ENCODE data around the gene HAPLN1. TPM values are rescaled to one million over a fixed set of nuclear protein-coding genes. Genes with fewer than 3 reads are reported as not detected.

Gene HAPLN1
- total RNA-seq, 1 donor from 2014 or later, result 1.6 TPM

DNA sequence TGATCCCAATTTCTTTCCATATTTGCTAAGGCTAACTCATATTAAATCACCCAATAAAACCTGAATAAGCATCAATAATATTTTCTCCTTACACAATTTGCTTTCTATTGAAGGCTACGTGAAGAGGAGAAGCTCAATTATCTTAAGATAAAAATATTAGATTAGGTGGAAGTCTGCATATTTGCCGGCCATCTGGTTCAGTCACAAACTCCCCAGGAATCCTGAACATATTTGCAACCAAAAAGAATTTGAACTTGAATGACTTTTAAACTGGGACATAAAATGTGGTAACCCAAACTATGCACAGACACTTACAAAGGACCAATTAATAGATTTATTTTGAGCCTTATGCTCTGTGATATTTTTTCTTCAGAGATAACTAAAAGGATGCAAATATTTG is 92.3 kb downstream of the HAPLN1 start:
- Histone ChIP-seq H3K36me3 (ENCODE audit: control insufficient read depth in 3 of 3, insufficient read depth in 3 of 3, low read length in 3 of 3) (no peaks in the 10 kb centered on the region), H3K27ac (ENCODE audit: low read depth, low read length) (no peak overlapping the region), H3K27me3 (ENCODE audit: control insufficient read depth in 3 of 3, insufficient read depth in 3 of 3, low read length in 3 of 3) (no peaks in the 10 kb centered on the region)

GRCh38 chr5:83614841-83615240 is 105.8 kb downstream of the HAPLN1 start:
- peaks cover 0 to 2% (median 0%) of the 10 kb centered on the region in 3 donors for H3K9me3 ChIP-seq (ENCODE audit: control insufficient read depth in 3 of 3, low read length in 3 of 3)
- no peak overlapping the region for H3K9ac ChIP-seq (ENCODE audit: low read depth in 1 of 3, low read length in 3 of 3)
- no peaks in the 10 kb centered on the region for H3K4me1 ChIP-seq (ENCODE audit: control insufficient read depth in 3 of 3, insufficient read depth in 3 of 3, low read length in 3 of 3)
- H3K27me3 ChIP-seq (ENCODE audit: control insufficient read depth in 3 of 3, insufficient read depth in 3 of 3, low read length in 3 of 3), result no peaks in the 10 kb centered on the region
- no peaks in the 10 kb centered on the region for H3K36me3 ChIP-seq (ENCODE audit: control insufficient read depth in 3 of 3, insufficient read depth in 3 of 3, low read length in 3 of 3)
- no peak overlapping the region for H3K27ac ChIP-seq (ENCODE audit: low read depth, low read length)
- H3K4me3 ChIP-seq (ENCODE audit: low read length in 3 of 3), result no peak overlapping the region

More for the DNA sequence above, 92.3 kb downstream of the HAPLN1 start:
- H3K4me1 ChIP-seq (ENCODE audit: control insufficient read depth in 3 of 3, insufficient read depth in 3 of 3, low read length in 3 of 3), result no peaks in the 10 kb centered on the region
- no peak overlapping the region for H3K4me3 ChIP-seq (ENCODE audit: low read length in 3 of 3)
- H3K9me3 ChIP-seq (ENCODE audit: control insufficient read depth in 3 of 3, low read length in 3 of 3), result peaks cover 0 to 2% (median 0%) of the 10 kb centered on the region in 3 donors
- H3K9ac ChIP-seq (ENCODE audit: low read depth in 1 of 3, low read length in 3 of 3), result no peak overlapping the region

DNA sequence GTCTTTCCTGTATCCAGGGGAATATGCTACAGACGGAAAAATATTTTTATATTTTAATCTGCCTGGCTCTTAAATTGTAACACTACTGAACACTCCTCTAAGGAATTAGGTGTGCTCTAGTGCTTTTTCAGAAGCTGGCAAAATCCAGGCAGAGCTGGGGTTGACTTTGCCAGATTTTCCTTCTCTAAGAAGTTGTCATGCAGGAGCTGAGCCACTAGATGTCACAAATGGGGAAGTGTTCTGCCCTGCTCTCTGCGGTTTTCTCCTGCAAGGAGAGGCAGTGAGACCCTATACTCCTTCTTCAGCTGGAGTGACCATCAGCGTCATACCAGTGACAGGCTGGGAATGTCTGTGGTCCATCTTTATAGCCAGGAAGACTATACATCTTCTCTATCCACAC is 112.5 kb downstream of the HAPLN1 start:
- Histone ChIP-seq H3K4me3 (ENCODE audit: low read length in 3 of 3) (no peak overlapping the region), H3K36me3 (ENCODE audit: control insufficient read depth in 3 of 3, insufficient read depth in 3 of 3, low read length in 3 of 3) (no peaks in the 10 kb centered on the region), H3K9ac (ENCODE audit: low read depth in 1 of 3, low read length in 3 of 3) (no peak overlapping the region), H3K27me3 (ENCODE audit: control insufficient read depth in 3 of 3, insufficient read depth in 3 of 3, low read length in 3 of 3) (no peaks in the 10 kb centered on the region), H3K9me3 (ENCODE audit: control insufficient read depth in 3 of 3, low read length in 3 of 3) (peaks cover 0 to 2% (median 0%) of the 10 kb centered on the region in 3 donors), H3K27ac (ENCODE audit: low read depth, low read length) (no peak overlapping the region), H3K4me1 (ENCODE audit: control insufficient read depth in 3 of 3, insufficient read depth in 3 of 3, low read length in 3 of 3) (no peaks in the 10 kb centered on the region)

GRCh38 chr5:83595217-83595616 is 125.4 kb downstream of the HAPLN1 start:
- Histone ChIP-seq H3K36me3 (ENCODE audit: control insufficient read depth in 3 of 3, insufficient read depth in 3 of 3, low read length in 3 of 3) (no peaks in the 10 kb centered on the region), H3K4me3 (ENCODE audit: low read length in 3 of 3) (no peak overlapping the region), H3K27ac (ENCODE audit: low read depth, low read length) (no peak overlapping the region)

GRCh38 chr5:83590966-83591365 is 129.7 kb downstream of the HAPLN1 start:
- Histone ChIP-seq H3K36me3 (ENCODE audit: control insufficient read depth in 3 of 3, insufficient read depth in 3 of 3, low read length in 3 of 3) (no peaks in the 10 kb centered on the region), H3K4me1 (ENCODE audit: control insufficient read depth in 3 of 3, insufficient read depth in 3 of 3, low read length in 3 of 3) (no peaks in the 10 kb centered on the region), H3K27ac (ENCODE audit: low read depth, low read length) (no peak overlapping the region), H3K4me3 (ENCODE audit: low read length in 3 of 3) (no peak overlapping the region), H3K9me3 (ENCODE audit: control insufficient read depth in 3 of 3, low read length in 3 of 3) (no peaks in the 10 kb centered on the region), H3K27me3 (ENCODE audit: control insufficient read depth in 3 of 3, insufficient read depth in 3 of 3, low read length in 3 of 3) (no peaks in the 10 kb centered on the region), H3K9ac (ENCODE audit: low read depth in 1 of 3, low read length in 3 of 3) (no peak overlapping the region)

More at GRCh38 chr5:83595217-83595616, 125.4 kb downstream of the HAPLN1 start:
- Histone ChIP-seq H3K27me3 (ENCODE audit: control insufficient read depth in 3 of 3, insufficient read depth in 3 of 3, low read length in 3 of 3) (no peaks in the 10 kb centered on the region), H3K4me1 (ENCODE audit: control insufficient read depth in 3 of 3, insufficient read depth in 3 of 3, low read length in 3 of 3) (no peaks in the 10 kb centered on the region), H3K9me3 (ENCODE audit: control insufficient read depth in 3 of 3, low read length in 3 of 3) (no peaks in the 10 kb centered on the region), H3K9ac (ENCODE audit: low read depth in 1 of 3, low read length in 3 of 3) (no peak overlapping the region)

GRCh38 chr5:83589786-83590185 is 130.9 kb downstream of the HAPLN1 start:
- no peaks in the 10 kb centered on the region for H3K27me3 ChIP-seq (ENCODE audit: control insufficient read depth in 3 of 3, insufficient read depth in 3 of 3, low read length in 3 of 3)
- no peak overlapping the region for H3K4me3 ChIP-seq (ENCODE audit: low read length in 3 of 3)
- no peaks in the 10 kb centered on the region for H3K9me3 ChIP-seq (ENCODE audit: control insufficient read depth in 3 of 3, low read length in 3 of 3)
- H3K4me1 ChIP-seq (ENCODE audit: control insufficient read depth in 3 of 3, insufficient read depth in 3 of 3, low read length in 3 of 3), result no peaks in the 10 kb centered on the region
- no peak overlapping the region for H3K9ac ChIP-seq (ENCODE audit: low read depth in 1 of 3, low read length in 3 of 3)
- H3K27ac ChIP-seq (ENCODE audit: low read depth, low read length), result no peak overlapping the region
- no peaks in the 10 kb centered on the region for H3K36me3 ChIP-seq (ENCODE audit: control insufficient read depth in 3 of 3, insufficient read depth in 3 of 3, low read length in 3 of 3)

Small RNAs within 50 kb of the gene (small RNA-seq; reads per million reads assigned to genes)
- gene RN7SKP295 (not detected), gene RNU6-620P (not detected)

Other genes starting within 250 kb of the HAPLN1 start
- 254 TPM for gene VCAN, start 249.1 kb downstream of the HAPLN1 start, total RNA-seq

Measured in skeletal muscle tissue (tissue), 5 donors.